OCI-LY1 (cell line): ENCODE data around the gene FBXO10.

Source experiments
- H2AFZ ChIP-seq: fragments of 200-600 bp; sonication (generic), shearing (Covaris generic); 2 replicates; pipeline ENCODE4 v1.6.0; 2014; ENCODE audit warnings: antibody characterized with exemption, mild to moderate bottlenecking, low read length
- H3F3A ChIP-seq: fragments of 200-600 bp; sonication (generic), shearing (Covaris generic); 2 replicates; pipeline ENCODE4 v1.6.0; 2014; ENCODE audit warnings: mild to moderate bottlenecking, antibody characterized with exemption, low read length, moderate library complexity; ENCODE audit not compliant: insufficient read depth
- H3K27ac ChIP-seq: fragments of 200-600 bp; sonication (generic); 2 replicates; pipeline ENCODE4 v1.5.1; 2014; ENCODE audit warnings: low read length, mixed run types, mild to moderate bottlenecking, low read depth; ENCODE audit not compliant: poor library complexity, severe bottlenecking
- H3K27me3 ChIP-seq: fragments of 200-600 bp; sonication (generic); 2 replicates; pipeline ENCODE4 v1.6.0; 2014; ENCODE audit warnings: antibody characterized with exemption, mild to moderate bottlenecking, low read length, moderate library complexity; ENCODE audit not compliant: insufficient read depth
- H3K36me3 ChIP-seq: fragments of 200-600 bp; sonication (generic); 2 replicates; pipeline ENCODE4 v1.6.1; 2014; ENCODE audit warnings: mild to moderate bottlenecking, antibody characterized with exemption, low read length, moderate library complexity, mixed read lengths; ENCODE audit not compliant: insufficient read depth
- H3K4me1 ChIP-seq: fragments of 200-600 bp; sonication (generic); 2 replicates; pipeline ENCODE4 v1.5.1; 2014; ENCODE audit warnings: mild to moderate bottlenecking, low read length, moderate library complexity; ENCODE audit not compliant: insufficient read depth, severe bottlenecking
- H3K4me2 ChIP-seq: fragments of 200-600 bp; sonication (generic), shearing (Covaris generic); 2 replicates; pipeline ENCODE4 v1.6.1; 2014; ENCODE audit warnings: low read length
- H3K4me3 ChIP-seq: fragments of 200-600 bp; sonication (generic); 2 replicates; pipeline ENCODE4 v1.5.1; 2014; ENCODE audit warnings: low read length, low read depth, mild to moderate bottlenecking, mixed read lengths; ENCODE audit not compliant: poor library complexity, severe bottlenecking
- H3K79me2 ChIP-seq: fragments of 200-600 bp; shearing (Covaris generic); 2 replicates; pipeline ENCODE4 v1.6.1; 2016; ENCODE audit warnings: mixed run types, low read length, mixed read lengths; ENCODE audit not compliant: insufficient read depth
- H3K9ac ChIP-seq: fragments of 200-600 bp; sonication (generic), shearing (Covaris generic); 2 replicates; pipeline ENCODE4 v1.6.1; 2014; ENCODE audit warnings: mild to moderate bottlenecking, low read length, mixed read lengths
- H3K9me2 ChIP-seq: fragments of 200-600 bp; sonication (generic), shearing (Covaris generic); 2 replicates; pipeline ENCODE4 v1.6.1; 2014; ENCODE audit warnings: low read depth, mild to moderate bottlenecking, low read length, mixed read lengths
- H3K9me3 ChIP-seq: fragments of 200-600 bp; shearing (Covaris generic); 2 replicates; pipeline ENCODE4 v1.6.1; 2014; ENCODE audit warnings: low read length, mixed read lengths
- H4K20me1 ChIP-seq: fragments of 200-600 bp; sonication (generic), shearing (Covaris generic); 2 replicates; pipeline ENCODE4 v1.6.0; 2016; ENCODE audit warnings: mild to moderate bottlenecking, low read length; ENCODE audit not compliant: insufficient read depth
- EZH2 ChIP-seq: fragments of 200-600 bp; sonication (generic), shearing (Covaris generic); IDR thresholded peaks from 2 replicates; pipeline ENCODE4 v1.8.0; 2017; ENCODE audit warnings: borderline replicate concordance, mixed run types, mild to moderate bottlenecking, antibody characterized with exemption, low read length, moderate library complexity, mixed read lengths
- TF ChIP-seq, protein P1 (sequence below): fragments of 200-600 bp; sonication (generic), shearing (Covaris generic); IDR thresholded peaks from 2 replicates; pipeline ENCODE4 v1.5.1; 2017; ENCODE audit warnings: mild to moderate bottlenecking, antibody characterized with exemption, low read length, moderate library complexity, mixed read lengths

Gene FBXO10

DNA sequence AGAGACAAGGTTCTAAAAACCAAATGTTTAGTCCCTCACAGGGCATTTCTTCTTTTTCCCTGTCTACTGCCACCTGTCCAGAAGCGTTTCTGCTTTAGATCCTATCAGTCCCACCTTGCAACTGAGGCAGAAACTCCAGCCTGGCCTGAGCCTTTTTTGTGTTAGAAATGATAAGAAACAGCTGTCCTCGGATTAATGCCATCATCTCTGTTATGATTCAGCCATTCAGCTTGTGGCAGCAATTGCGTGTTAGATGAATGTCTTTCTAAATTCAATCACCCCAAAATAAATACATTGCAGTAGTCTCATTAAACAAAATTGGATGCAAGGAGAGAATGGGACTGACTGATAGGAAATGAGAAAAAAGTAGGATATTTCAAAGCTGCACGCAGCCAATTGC, 46.3 kb upstream of the FBXO10 start:
- H3K4me3 ChIP-seq = no peak overlapping the region
- no peaks in the 10 kb centered on the region for H3F3A ChIP-seq
- TF ChIP-seq, protein P1, sequence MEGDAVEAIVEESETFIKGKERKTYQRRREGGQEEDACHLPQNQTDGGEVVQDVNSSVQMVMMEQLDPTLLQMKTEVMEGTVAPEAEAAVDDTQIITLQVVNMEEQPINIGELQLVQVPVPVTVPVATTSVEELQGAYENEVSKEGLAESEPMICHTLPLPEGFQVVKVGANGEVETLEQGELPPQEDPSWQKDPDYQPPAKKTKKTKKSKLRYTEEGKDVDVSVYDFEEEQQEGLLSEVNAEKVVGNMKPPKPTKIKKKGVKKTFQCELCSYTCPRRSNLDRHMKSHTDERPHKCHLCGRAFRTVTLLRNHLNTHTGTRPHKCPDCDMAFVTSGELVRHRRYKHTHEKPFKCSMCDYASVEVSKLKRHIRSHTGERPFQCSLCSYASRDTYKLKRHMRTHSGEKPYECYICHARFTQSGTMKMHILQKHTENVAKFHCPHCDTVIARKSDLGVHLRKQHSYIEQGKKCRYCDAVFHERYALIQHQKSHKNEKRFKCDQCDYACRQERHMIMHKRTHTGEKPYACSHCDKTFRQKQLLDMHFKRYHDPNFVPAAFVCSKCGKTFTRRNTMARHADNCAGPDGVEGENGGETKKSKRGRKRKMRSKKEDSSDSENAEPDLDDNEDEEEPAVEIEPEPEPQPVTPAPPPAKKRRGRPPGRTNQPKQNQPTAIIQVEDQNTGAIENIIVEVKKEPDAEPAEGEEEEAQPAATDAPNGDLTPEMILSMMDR = no peak
- TF ChIP-seq EZH2 = no peak
- no peak overlapping the region for H3K4me2 ChIP-seq
- H3K27ac ChIP-seq = no peak overlapping the region
- no peaks in the 10 kb centered on the region for H3K79me2 ChIP-seq
- H4K20me1 ChIP-seq = no peaks in the 10 kb centered on the region
- H3K4me1 ChIP-seq = no peaks in the 10 kb centered on the region
- H3K36me3 ChIP-seq = no peaks in the 10 kb centered on the region
- no peaks in the 10 kb centered on the region; the same call in 1 of the 2 replicates for H3K27me3 ChIP-seq
- no peaks in the 10 kb centered on the region for H3K9me2 ChIP-seq
- H3K9ac ChIP-seq = no peak overlapping the region
- H2AFZ ChIP-seq = no peak overlapping the region
- H3K9me3 ChIP-seq = no peaks in the 10 kb centered on the region

DNA sequence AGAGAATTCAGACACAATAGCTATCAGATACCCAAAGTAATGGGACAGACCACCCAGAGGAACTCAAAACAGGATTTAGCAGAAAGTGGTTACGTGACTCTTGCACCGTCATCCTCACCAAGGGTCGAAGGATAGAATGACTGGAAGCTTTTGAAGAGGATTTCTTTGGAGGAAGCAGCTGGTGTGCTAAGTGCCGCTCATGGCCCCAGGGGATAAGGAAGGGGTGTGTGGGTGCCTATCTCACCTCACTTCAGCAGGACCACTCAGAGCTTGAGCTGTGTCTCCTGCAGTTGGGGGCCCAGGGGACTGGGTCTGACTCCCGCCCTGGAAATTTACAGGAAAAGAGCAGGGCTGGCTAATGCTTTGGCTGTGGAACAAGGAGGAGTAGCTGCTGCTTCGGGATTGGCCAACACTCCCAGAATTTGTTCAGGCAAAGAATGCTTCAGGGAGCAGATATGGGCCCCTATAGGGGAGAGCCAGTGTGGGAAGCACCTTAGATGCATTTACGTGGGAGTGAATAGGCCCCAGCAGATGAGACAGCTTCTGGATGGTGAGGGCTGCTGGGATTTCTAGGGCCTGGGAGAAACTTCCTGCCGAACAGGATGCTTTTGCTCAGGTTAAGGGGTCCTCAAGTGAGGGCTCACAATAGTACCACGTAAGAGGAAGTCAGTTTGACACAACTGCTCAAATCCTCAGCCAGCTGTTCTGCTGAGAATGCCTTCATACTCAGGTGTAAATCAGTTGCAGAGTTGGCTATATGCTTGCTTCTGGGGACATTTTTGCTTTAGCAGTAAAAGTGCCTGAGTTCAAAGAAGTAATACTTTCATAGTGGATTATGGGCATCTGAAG, 45.3 kb upstream of the FBXO10 start:
- H3K36me3 ChIP-seq = no peaks in the 10 kb centered on the region
- TF ChIP-seq, protein P1 = no peak
- no peak for TF ChIP-seq EZH2
- no peak overlapping the region for H2AFZ ChIP-seq

GRCh38 chr9:37620396-37620795, 44.2 kb upstream of the FBXO10 start:
- Histone ChIP-seq H3K36me3 (no peaks in the 10 kb centered on the region), H3K27ac (no peak overlapping the region), H3K4me3 (no peak overlapping the region), H4K20me1 (no peaks in the 10 kb centered on the region), H3K79me2 (no peaks in the 10 kb centered on the region), H3K9me2 (no peaks in the 10 kb centered on the region), H3K4me1 (no peaks in the 10 kb centered on the region), H3K27me3 (no peaks in the 10 kb centered on the region; the same call in 1 of the 2 replicates), H3F3A (no peaks in the 10 kb centered on the region), H2AFZ (no peak overlapping the region), H3K4me2 (no peak overlapping the region), H3K9me3 (no peaks in the 10 kb centered on the region), H3K9ac (no peak overlapping the region)
- TF ChIP-seq, protein P1 = no peak
- no peak for TF ChIP-seq EZH2

More for the DNA sequence above, 45.3 kb upstream of the FBXO10 start:
- Histone ChIP-seq H3K27ac (no peak overlapping the region), H3K4me3 (no peak overlapping the region), H3F3A (no peaks in the 10 kb centered on the region), H4K20me1 (no peaks in the 10 kb centered on the region), H3K4me1 (no peaks in the 10 kb centered on the region), H3K79me2 (no peaks in the 10 kb centered on the region), H3K9me2 (no peaks in the 10 kb centered on the region), H3K9ac (no peak overlapping the region), H3K27me3 (no peaks in the 10 kb centered on the region; the same call in 1 of the 2 replicates), H3K4me2 (no peak overlapping the region), H3K9me3 (no peaks in the 10 kb centered on the region)
